ENCODE results near the gene RSF1. TPM values are rescaled to one million over a fixed set of nuclear protein-coding genes. Genes with fewer than 3 reads are reported as not detected.

The RSF1 gene
- total RNA-seq, 1 experiment from 2014 or later = 17.0 TPM

- no peak for DNase-seq (ENCODE audit: low spot score)
Measured at GRCh38 chr11:77748266-77748665, 72.3 kb downstream of the RSF1 start.

GRCh38 chr11:77747381-77747969 is 73.0 kb downstream of the RSF1 start:
- DNase-seq (ENCODE audit: low spot score) = no peak

DNA sequence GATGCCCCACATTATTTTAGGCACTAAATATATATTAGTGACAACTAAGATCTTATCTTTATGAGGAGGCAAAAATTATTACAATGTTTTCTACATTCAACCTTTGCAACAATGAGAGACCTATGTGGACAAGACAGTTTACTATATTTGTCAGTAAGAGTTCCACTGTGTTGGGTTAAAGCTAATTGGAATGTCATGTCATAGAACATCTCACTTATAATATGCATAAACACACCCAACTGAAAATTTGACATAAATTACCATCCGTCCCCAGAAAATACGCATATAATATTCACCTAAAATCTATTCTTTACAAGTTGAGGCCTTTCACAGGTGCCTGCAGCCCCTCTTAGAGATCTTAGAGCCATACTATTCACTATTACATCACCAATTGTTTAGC is 84.0 kb downstream of the RSF1 start:
- DNase-seq (ENCODE audit: low spot score) = no peak

GRCh38 chr11:77734890-77735289 is 85.6 kb downstream of the RSF1 start:
- DNase-seq (ENCODE audit: low spot score) = no peak

DNA sequence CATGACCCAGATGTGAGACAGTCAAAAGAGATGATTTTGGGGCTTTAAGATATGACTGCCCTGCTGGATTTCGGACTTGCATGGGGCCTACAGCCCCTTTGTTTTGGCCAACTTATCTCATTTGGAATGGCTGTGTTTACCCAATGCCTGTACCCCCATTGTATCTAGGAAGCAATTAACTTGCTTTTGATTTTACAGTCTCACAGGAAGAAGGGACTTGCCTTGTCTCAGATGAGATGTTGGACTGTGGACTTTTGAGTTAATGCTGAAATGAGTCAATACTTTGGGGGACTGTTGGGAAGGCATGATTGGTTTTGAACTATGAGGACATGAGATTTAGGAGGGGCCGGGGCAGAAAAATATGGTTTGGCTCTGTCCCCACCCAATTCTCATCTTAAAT is 88.4 kb downstream of the RSF1 start:
- DNase-seq (ENCODE audit: low spot score) = no peak

DNA sequence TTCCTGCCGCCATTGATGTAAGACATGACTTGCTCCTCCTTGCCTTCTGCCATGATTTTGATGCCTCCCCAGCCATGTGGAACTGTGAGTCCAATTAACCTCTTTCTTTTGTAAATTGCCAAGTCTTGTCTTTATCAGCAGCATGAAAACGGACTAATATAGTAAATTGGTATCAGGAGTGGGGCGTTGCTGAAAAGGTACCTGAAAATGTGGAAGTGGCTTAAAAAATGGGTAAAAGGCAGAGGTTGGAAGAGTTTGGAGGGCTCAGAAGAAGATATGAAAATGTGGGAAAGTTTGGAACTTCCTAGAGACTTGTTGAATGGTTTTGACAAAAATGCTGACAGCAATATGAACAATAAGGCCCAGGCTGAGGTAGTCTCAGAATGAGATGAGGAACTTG is 89.7 kb downstream of the RSF1 start:
- no peak for DNase-seq (ENCODE audit: low spot score)

DNA sequence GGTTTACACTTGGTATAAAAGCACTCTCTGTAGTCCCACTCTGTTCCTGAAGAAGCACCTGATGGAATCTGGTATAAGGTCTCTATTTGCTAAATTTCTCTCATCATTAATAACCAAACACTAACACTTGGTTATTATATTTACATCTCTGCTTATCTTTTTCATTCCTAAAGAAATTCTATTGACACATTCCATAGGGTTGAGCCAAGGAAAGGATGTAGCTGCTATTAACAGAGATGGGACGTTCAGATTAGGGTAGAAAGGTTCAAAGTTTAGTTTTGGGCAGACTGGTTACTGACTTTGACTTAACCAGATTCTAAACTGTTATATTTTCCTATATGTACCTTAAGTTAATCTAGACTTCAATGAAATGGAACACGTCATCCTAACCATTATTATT is 91.5 kb downstream of the RSF1 start:
- DNase-seq (ENCODE audit: low spot score) = peak; percentile 44

DNA sequence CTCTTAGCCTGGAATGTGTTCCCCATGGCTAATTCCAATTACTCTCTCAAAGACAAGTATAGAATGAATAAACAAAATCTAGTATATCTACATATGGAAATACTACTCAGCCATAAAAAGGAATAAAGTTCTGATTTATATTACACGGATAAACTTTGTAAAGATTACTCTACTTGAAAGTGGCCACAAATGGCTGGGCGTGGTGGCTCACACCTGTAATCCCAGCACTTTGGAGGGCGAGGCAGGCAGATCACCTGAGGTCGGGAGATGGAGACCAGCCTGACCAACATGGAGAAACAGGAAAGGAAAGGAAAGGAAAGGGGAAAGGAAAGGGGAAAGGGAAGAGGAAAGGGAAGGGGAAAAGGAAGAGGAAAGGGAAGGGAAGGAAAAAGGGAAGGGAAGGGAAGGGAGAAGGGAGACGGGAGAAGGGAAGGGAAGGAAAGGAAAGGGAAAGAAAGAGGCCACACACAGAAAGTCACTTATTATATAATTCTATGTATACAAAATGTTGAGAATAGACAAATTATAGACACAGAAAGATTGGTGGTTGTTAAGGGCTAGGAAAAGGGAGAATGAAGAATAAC is 92.2 kb downstream of the RSF1 start:
- DNase-seq (ENCODE audit: low spot score) = no peak

DNA sequence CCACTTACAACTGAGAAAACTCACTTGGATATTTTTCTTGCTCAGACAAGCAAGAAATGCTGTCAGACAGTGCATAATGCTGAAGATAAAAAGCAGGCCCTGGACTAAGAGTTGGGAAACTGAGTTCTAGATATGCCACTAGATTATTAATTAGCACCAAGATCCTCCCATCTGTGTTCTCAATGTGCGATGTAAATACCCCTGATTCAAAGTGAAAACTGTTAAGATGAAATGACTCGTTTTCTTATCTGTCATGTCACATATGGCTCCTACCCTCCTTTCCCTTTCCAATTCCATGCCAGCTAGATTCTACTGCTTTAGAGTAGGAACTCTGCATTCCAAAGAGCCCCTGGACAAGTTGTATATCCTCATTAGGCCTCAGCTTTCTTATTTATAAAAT is 94.0 kb downstream of the RSF1 start:
- DNase-seq (ENCODE audit: low spot score) = no peak

GRCh38 chr11:77725433-77725832 is 95.1 kb downstream of the RSF1 start:
- no peak for DNase-seq (ENCODE audit: low spot score)

- no peak for DNase-seq (ENCODE audit: low spot score)
Measured at GRCh38 chr11:77724636-77725035, 95.9 kb downstream of the RSF1 start.

DNA sequence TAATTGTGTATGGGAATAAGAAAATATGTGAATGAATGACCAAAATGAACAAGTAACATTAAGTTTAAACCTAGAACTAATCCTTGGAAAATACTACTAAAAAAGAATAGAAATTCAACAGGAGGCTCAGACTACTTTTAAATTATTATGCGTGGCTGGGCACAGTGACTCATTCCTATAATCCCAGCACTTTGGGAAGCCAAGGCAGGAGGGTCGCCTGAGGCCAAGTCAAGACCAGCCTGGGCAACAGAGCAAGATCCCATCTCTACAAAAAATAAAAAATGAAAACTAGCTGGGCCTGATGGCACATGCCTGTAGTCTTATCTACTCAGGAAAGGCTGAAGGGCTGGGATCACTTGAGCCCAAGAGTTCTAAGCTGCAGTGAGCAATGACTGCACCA is 97.5 kb downstream of the RSF1 start:
- DNase-seq (ENCODE audit: low spot score) = no peak

DNA sequence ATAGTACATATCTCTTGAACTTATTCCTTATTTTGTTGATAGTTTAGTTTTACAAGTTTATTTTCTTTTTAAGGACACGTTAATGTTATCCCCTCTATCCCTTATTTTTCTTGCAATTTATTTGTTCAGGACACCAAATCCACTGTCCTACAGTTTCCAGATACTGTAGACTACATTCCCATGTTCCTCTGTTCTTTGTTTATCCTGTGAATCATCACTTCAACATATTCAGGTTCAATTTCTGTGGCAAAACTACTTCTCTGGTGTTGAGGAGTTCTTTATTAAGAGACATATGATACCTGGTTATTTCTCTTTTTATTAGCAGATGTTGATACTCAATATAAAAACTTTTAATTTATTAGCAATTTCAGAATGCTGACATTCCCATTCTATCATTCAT is 110.2 kb downstream of the RSF1 start:
- no peak for DNase-seq (ENCODE audit: low spot score)

DNA sequence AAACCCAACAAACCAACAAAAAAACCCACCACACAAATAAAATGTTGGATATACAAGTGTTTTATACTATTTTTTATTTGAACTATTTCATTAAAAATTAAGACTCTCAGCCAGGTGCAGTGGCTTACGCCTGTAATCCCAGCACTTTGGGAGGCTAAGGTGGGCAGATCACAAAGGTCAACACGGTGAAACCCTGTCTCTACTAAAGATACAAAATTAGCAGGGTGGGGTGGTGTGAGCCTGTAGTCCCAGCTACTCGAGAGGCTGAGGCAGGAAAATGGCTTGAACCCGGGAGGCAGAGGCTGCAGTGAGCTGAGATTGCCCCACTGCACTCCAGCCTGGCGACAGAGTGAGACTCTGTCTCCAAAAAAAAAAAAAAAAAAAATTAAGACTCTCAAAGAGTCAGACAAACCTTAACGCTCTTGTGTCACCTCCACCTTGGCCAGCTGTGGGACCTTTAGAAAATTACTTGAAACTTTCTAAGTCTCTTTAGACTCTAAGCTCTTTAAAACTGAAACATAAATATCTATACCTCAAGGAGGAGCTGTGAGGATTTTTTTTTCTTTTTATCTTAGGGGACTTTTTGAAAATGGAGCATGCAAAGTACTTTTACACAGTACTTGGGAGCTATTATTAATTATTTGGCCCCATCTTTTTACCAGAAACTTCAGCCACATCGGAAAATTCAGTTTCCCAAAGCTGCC is 114.5 kb downstream of the RSF1 start:
- no peak for DNase-seq (ENCODE audit: low spot score)

- peak; percentile 52 for DNase-seq (ENCODE audit: low spot score)
Measured at GRCh38 chr11:77705195-77705875, 115.2 kb downstream of the RSF1 start.

- no peak for DNase-seq (ENCODE audit: low spot score)
Measured at GRCh38 chr11:77704029-77704428, 116.5 kb downstream of the RSF1 start.

- DNase-seq (ENCODE audit: low spot score) = no peak
Measured at GRCh38 chr11:77699425-77699824, 121.1 kb downstream of the RSF1 start.

DNA sequence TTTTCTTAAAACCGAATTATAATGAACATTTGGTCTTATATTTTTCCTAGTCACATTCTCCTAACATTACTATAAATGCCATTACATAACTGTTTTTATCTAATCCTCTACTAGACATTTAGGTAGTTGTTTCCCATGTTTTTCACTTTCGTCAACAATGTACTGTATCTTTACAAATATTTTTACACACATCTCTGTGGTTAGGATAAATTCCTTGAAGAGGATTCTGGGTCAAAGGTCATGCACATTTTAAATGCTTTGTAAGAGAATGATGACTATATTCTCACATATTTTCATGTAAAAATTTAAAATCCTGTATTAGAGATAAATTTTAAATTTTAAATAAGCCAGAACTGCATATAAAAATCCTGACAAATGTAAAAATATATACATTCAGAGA is 121.6 kb downstream of the RSF1 start:
- no peak for DNase-seq (ENCODE audit: low spot score)

DNA sequence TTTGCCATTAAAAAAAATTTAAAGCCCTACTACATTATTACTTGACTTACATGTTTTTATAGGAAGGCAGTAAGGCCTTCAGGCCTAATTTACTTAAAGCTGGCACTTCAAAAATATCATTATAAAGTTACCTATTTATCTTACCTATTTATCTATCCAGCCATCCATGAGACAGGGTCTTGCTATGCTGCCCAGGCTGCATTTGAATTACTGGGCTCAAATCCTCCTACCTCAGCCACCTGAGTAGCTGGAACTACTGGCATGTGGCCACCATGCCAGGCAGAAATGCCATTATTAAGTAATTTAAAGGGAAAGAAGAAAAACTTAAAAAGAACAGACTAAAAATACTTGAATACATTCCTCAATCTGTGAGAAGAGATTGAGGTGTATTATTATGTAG is 122.7 kb downstream of the RSF1 start:
- no peak for DNase-seq (ENCODE audit: low spot score)

DNA sequence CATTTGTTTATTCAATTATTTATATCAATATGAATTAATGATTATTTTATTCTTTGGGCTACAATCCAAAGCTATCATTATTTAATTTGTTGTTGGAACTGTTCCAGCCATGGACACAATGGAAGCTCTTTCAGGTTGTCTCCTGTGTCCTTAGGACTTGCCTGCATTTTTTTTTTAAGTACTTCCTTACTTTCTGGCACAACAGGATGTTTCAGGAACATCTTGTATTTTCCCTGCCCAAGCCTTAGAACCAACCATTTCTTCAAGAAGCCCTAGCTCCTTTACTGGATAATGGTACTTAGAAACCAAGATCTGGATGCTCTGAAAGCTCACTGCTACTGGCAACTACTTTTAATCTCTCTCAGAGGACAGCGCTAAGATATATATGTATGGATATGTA is 125.1 kb downstream of the RSF1 start:
- DNase-seq (ENCODE audit: low spot score) = no peak

- DNase-seq (ENCODE audit: low spot score) = no peak
Measured at GRCh38 chr11:77690649-77691048, 129.9 kb downstream of the RSF1 start.

- no peak for DNase-seq (ENCODE audit: low spot score)
Measured at GRCh38 chr11:77687088-77687487, 133.4 kb downstream of the RSF1 start.

DNA sequence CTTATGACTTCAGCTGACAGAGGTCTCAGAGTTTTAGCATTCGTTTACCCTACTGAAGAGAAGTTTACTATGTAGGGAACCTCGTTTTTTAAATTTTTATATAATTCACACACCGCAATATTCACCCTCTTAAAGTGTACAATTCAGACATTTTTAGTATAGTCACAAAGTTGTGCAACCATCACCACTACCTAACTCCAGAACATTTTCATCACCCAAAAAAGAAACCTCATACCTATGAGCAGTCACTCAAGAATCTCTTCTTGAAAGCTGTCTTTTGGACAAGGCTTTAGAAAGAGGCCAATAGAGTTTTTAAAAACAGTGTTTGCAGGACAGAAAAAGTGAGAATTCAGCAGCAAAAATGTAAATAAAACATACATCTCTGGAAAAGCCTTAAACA is 143.4 kb downstream of the RSF1 start:
- DNase-seq (ENCODE audit: low spot score) = no peak

Data from HT-29 (cell line).